Fibroblast of the aortic adventitia (primary cell): ENCODE measurements around the gene RPA1. TPM values are rescaled to one million over a fixed set of nuclear protein-coding genes. Genes with fewer than 3 reads are reported as not detected.

Experiments used
- DNase-seq: peaks from one replicate; pipeline ENCODE4 v3.0.0-alpha.2; 2010; ENCODE audit warnings: low read depth
- H3K4me3 ChIP-seq: 2 replicates; pipeline ENCODE4 v1.5.1; 2011; ENCODE audit warnings: low read depth, mild to moderate bottlenecking, control low read depth, low read length, moderate library complexity
- CTCF ChIP-seq: IDR thresholded peaks from 2 replicates; pipeline ENCODE4 v1.5.1; 2011; ENCODE audit warnings: mild to moderate bottlenecking, low read length, control low read depth, inconsistent platforms; ENCODE audit not compliant: insufficient read depth
- total RNA-seq: library from RNA; depleted of rRNA; stranded (reverse); fragments of >200 nt; gene quantifications from 2 replicates; pipeline ENCODE4 v1.2.3, GENCODE V29; 2012; ENCODE audit warnings: low replicate concordance

RPA1 gene
- total RNA-seq, 1 donor = 41.2 TPM

DNA sequence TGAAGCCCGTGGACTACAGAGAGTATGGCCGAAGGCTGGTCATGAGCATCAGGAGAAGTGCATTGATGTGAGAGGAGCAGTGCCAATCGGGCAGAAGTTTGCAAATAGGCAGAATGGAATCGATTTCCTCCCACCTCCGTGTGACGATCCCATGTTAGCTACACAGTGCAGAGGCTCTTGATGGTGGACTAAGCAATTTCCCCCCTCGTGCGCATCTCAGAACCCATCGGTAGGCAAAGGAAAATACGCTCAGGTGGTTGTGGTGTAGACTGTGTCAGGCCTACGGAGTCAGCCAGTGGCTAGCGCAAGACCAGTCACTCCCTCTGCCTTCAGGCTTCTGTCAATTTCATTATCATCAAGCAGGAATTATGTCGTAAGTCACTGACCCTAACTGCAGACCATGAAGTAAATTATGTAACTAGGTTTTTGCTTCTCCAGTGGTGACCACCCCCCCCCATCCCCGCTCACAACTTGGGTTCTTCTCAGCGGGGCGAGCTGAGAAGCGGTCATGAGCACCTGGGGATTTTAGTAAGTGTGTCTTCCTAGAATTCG, 67.4 kb downstream of the RPA1 start:
- TF ChIP-seq CTCF = no peak
- H3K4me3 ChIP-seq = no peak overlapping the region
- no peak for DNase-seq

DNA sequence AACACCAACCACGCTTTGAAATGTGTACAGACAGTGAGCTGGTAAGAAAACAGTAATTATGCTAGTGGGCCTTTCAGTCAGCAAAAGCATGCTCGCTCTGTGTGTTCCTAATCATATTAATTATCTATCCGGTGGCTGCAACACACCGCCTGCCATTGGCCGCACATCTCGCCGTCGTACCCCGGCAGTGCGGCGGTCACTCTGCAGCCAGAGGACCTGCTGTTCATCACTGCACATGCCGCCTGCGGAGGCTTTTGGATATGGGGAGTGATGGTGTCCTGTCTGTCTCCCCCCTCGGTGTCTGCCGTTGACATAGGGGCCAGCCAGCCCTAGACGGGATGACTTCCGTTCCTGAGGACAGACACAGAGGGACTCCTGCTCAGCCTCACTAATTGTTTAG, 68.5 kb downstream of the RPA1 start:
- no peak for DNase-seq
- TF ChIP-seq CTCF = no peak
- H3K4me3 ChIP-seq = no peak overlapping the region

- no peak for TF ChIP-seq CTCF
- DNase-seq = no peak
- no peak overlapping the region for H3K4me3 ChIP-seq
These were observed 69.1 kb downstream of the RPA1 start for GRCh38 chr17:1898872-1899271.

DNA sequence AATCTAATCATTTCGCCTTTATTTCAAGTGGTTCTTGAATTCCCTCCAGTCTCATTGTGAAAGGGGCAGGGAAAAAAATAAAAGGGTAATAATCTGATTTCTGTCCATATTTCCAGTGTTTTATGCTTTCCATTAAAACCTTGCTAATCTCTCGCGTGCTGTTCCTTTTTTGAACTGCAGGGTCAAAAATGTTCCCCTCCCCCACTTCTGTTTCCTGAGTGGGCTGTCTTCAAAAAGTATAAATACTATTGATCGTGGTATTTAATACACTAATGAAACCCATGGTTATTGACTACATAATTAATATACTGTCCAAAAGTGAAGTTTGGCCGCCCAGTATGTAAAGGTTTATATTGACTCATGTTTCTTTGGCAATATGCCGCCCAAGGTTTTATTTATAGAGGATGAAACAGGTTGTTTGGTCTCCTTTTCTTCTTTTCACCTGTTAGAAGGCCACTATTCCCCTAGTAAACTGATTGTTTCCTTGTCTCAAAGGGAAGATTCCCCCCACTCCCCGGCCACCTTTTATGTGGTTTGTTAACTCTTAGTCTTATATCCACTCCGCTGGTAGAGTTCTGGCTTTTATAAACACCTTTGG, 69.7 kb downstream of the RPA1 start:
- no peak overlapping the region for H3K4me3 ChIP-seq
- TF ChIP-seq CTCF = peak; percentile 39
- DNase-seq = no peak

- TF ChIP-seq CTCF = no peak
- DNase-seq = no peak
- H3K4me3 ChIP-seq = no peak overlapping the region
These were observed 74.7 kb downstream of the RPA1 start for GRCh38 chr17:1904273-1905182.

- no peak for DNase-seq
- no peak for TF ChIP-seq CTCF
- no peak overlapping the region for H3K4me3 ChIP-seq
These were observed 75.5 kb downstream of the RPA1 start for GRCh38 chr17:1905190-1905913.
